ENCODE results near the gene TRMT1. TPM values are rescaled to one million over a fixed set of nuclear protein-coding genes. Genes with fewer than 3 reads are reported as not detected.
A peak's percentile ranks its signal among the peaks of the same experiment; 100 is the strongest.

The TRMT1 gene
- total and polyA plus RNA-seq, 9 donors, result 20.0 to 31.5 (median 26.1) TPM

DNA sequence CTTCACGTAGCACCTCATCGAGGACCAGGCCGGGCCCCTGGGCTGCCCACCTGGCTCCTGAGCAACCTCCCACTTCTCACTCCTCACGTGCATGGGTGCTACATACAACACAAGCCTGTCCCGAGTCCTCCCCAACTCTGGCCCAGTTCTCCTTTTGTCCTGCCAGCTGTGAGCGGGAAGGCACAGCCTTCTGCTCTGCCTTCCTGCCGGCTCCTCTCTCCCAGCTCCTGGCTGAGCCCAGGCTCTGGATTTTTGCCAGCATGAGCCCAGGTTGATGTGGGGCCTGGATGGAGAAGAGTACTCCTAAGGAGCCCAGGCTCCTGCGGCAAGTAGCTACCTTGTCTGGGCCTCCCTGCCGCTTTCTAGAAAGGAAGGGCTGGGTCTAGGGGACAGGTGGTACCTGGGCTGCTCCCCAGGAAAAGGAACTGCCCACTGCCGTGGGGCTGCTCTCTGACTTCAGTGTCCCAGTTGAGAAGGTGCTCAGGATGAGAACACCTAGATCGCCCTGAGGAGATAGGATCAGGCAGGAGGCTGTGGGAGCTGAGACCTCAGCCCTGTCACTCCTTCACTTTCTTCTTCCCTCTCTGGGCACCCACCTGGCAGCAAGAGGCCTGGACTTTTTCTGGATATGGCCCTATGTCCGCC, 37.5 kb downstream of the TRMT1 start:
- WGBS (ENCODE audit: insufficient coverage), result 26% methylated on average over 9 of the region's 12 CpGs
- no peak for DNase-seq
- H3K27ac ChIP-seq (ENCODE audit: low read length), result peak overlapping the region; percentile 71
- H3K9me3 ChIP-seq (replicated peaks; ENCODE audit: control insufficient read depth, low read depth, low read length), result no peaks in the 10 kb centered on the region
- no peak overlapping the region for H3K4me3 ChIP-seq (ENCODE audit: low read length)
- H3K4me1 ChIP-seq (ENCODE audit: control insufficient read depth, insufficient read depth, low read length), result peaks cover 71% of the 10 kb centered on the region
- no peaks in the 10 kb centered on the region for H3K27me3 ChIP-seq (ENCODE audit: control insufficient read depth, insufficient read depth, low read length)
- H3K36me3 ChIP-seq (ENCODE audit: control insufficient read depth, insufficient read depth, low read length), result peaks cover 68% of the 10 kb centered on the region

DNA sequence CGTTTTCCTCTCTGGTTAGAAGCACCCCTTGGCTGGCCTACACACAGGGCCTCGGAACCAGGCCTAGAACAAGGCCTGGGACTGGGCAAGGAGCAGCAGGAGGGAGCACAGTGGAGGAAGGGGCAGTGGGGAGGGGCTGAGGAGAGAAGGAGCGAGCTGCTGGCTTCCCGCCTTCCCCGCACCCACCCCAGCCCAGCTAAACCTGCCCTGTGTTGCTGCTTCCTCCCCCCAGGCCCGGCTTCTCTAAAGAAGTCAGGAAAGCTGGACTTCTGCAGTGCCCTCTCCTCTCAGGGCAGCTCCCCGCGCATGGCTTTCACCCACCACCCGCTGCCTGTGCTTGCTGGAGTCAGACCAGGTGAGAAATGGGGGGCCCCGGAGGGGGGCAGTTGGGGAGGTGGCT, 38.2 kb downstream of the TRMT1 start:
- Histone ChIP-seq H3K4me1 (ENCODE audit: control insufficient read depth, insufficient read depth, low read length) (peaks cover 71% of the 10 kb centered on the region), H3K9me3 (replicated peaks; ENCODE audit: control insufficient read depth, low read depth, low read length) (no peaks in the 10 kb centered on the region), H3K36me3 (ENCODE audit: control insufficient read depth, insufficient read depth, low read length) (peaks cover 68% of the 10 kb centered on the region), H3K27ac (ENCODE audit: low read length) (peak overlapping the region; percentile 71), H3K27me3 (ENCODE audit: control insufficient read depth, insufficient read depth, low read length) (no peaks in the 10 kb centered on the region), H3K4me3 (ENCODE audit: low read length) (no peak overlapping the region)
- no CpG with 5 or more reads among the region's 10 CpGs for WGBS (ENCODE audit: insufficient coverage)
- DNase-seq, result no peak

DNA sequence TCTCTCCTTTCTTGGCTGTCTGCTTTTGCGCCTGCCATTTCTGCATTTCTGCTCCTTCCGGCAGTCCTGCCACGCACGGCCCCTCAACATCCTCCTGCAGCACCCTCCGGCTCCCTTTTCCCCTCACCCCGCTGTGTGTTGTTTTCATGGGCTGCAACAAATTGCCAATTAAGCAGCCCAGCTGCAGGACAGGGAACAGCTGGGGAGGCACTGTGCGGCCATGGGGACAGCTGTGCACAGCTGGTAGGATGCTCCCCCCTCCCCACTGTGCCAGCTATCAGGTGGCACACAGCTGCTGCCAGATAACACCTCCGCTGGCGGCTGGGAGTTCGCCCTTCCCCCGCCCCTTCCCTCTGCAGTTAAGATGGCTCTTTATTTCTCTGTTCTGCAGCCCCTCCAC, 39.3 kb downstream of the TRMT1 start:
- Histone ChIP-seq H3K36me3 (ENCODE audit: control insufficient read depth, insufficient read depth, low read length) (peaks cover 67% of the 10 kb centered on the region), H3K27ac (ENCODE audit: low read length) (peak overlapping the region; percentile 57), H3K9me3 (replicated peaks; ENCODE audit: control insufficient read depth, low read depth, low read length) (no peaks in the 10 kb centered on the region), H3K4me1 (ENCODE audit: control insufficient read depth, insufficient read depth, low read length) (peaks cover 66% of the 10 kb centered on the region), H3K27me3 (ENCODE audit: control insufficient read depth, insufficient read depth, low read length) (no peaks in the 10 kb centered on the region), H3K4me3 (ENCODE audit: low read length) (no peak overlapping the region)
- DNase-seq, result peak; percentile 82
- 22% methylated on average over 10 of the region's 11 CpGs for WGBS (ENCODE audit: insufficient coverage)

DNA sequence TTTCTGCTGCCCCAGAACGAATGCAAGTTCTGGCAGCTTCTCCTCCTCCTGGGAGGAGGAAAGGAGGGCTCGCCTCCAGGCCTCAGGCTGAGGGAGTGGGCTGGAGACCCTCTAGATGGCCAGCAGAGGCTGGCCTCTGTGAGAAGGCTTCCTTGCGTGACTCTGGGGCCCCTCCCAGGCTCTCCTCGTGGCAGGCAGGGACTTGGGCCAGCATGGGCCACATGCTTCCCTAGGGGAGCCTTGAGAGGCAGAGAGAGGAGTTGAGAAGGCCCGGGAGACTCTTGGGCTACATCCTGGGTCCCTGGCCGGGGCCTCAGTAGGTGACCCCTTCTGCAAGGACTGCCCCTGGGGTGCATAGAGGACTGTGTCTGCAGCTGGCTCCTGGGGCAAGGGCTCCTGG, 39.8 kb downstream of the TRMT1 start:
- Histone ChIP-seq H3K27ac (ENCODE audit: low read length) (peak overlapping the region; percentile 57), H3K4me3 (ENCODE audit: low read length) (no peak overlapping the region), H3K27me3 (ENCODE audit: control insufficient read depth, insufficient read depth, low read length) (no peaks in the 10 kb centered on the region), H3K36me3 (ENCODE audit: control insufficient read depth, insufficient read depth, low read length) (peaks cover 63% of the 10 kb centered on the region), H3K4me1 (ENCODE audit: control insufficient read depth, insufficient read depth, low read length) (peaks cover 67% of the 10 kb centered on the region), H3K9me3 (replicated peaks; ENCODE audit: control insufficient read depth, low read depth, low read length) (no peaks in the 10 kb centered on the region)
- 28% methylated on average over 6 of the region's 6 CpGs for WGBS (ENCODE audit: insufficient coverage)
- no peak for DNase-seq

DNA sequence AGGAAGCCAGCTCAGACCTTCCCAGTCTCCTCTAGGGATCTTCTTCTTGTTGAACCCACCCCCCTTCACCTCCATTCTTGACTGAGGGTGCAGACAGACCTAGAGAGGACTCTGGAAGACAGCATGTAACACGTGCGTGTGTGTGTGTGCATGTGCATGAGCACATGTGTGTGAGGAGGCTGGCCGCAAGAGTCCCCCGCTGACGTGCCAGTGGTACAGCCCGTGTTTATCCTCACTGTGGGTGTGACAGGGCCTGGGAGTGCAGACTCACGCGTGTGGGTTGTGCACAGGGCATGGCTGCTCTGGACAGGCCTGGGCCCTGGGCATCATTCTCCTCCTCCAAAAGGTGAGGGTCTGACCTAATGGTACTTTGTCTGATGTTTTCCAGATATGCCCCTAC, 40.2 kb downstream of the TRMT1 start:
- Histone ChIP-seq H3K4me3 (ENCODE audit: low read length) (no peak overlapping the region), H3K4me1 (ENCODE audit: control insufficient read depth, insufficient read depth, low read length) (peaks cover 72% of the 10 kb centered on the region), H3K9me3 (replicated peaks; ENCODE audit: control insufficient read depth, low read depth, low read length) (no peaks in the 10 kb centered on the region), H3K27ac (ENCODE audit: low read length) (peak overlapping the region; percentile 57), H3K36me3 (ENCODE audit: control insufficient read depth, insufficient read depth, low read length) (peaks cover 58% of the 10 kb centered on the region), H3K27me3 (ENCODE audit: control insufficient read depth, insufficient read depth, low read length) (no peaks in the 10 kb centered on the region)
- 53% methylated on average over 3 of the region's 8 CpGs for WGBS (ENCODE audit: insufficient coverage)
- no peak for DNase-seq

DNA sequence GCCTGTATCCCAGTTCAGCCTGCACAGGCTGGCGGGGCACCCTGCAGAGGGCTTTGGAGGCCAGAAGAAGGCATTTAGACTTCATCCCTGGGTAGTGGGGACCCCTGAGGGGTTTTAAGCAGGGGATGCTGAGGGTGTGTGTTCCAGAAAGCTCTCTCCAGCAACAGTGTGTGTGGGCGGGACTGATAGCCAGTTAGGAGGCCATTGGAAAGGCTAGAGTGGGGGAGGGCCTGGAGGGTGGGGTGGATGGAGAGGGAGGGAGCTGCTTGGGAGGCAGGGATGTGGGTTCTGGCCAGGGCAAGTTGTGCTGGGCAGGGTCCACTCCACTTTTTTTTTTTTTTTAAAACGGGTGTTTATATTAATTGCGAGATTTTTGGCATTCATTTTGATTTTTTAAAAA, 42.2 kb downstream of the TRMT1 start:
- H3K27me3 ChIP-seq (ENCODE audit: control insufficient read depth, insufficient read depth, low read length), result no peaks in the 10 kb centered on the region
- DNase-seq, result no peak
- no peaks in the 10 kb centered on the region for H3K9me3 ChIP-seq (replicated peaks; ENCODE audit: control insufficient read depth, low read depth, low read length)
- WGBS (ENCODE audit: insufficient coverage), result 94% methylated on average over 2 of the region's 4 CpGs
- peaks cover 54% of the 10 kb centered on the region for H3K36me3 ChIP-seq (ENCODE audit: control insufficient read depth, insufficient read depth, low read length)
- no peak overlapping the region for H3K27ac ChIP-seq (ENCODE audit: low read length)
- no peak overlapping the region for H3K4me3 ChIP-seq (ENCODE audit: low read length)
- peaks cover 85% of the 10 kb centered on the region for H3K4me1 ChIP-seq (ENCODE audit: control insufficient read depth, insufficient read depth, low read length)

DNA sequence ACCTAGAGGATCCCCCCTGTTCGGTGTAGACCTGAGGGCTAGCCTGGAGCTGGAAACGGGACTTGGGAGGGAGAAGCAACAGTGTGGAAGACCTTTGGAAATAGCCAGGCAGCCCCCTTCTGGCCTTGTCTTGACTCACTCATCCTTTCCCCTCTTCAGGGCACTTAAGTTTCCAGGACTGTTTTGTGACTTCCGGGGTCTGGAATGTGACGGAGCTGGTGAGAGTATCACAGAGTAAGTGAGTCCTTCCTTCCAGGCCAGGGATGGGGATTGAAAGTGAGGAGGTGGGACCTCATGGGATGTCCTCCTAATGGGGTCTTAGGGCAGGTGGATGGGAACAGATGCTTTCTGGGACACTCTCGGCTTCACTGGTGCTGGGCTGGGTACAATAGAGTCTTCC, 43.3 kb downstream of the TRMT1 start:
- Histone ChIP-seq H3K4me1 (ENCODE audit: control insufficient read depth, insufficient read depth, low read length) (peaks cover 85% of the 10 kb centered on the region), H3K27ac (ENCODE audit: low read length) (no peak overlapping the region), H3K36me3 (ENCODE audit: control insufficient read depth, insufficient read depth, low read length) (peaks cover 50% of the 10 kb centered on the region), H3K27me3 (ENCODE audit: control insufficient read depth, insufficient read depth, low read length) (no peaks in the 10 kb centered on the region), H3K9me3 (replicated peaks; ENCODE audit: control insufficient read depth, low read depth, low read length) (no peaks in the 10 kb centered on the region), H3K4me3 (ENCODE audit: low read length) (no peak overlapping the region)
- no peak for DNase-seq
- no CpG with 5 or more reads among the region's 5 CpGs for WGBS (ENCODE audit: insufficient coverage)

DNA sequence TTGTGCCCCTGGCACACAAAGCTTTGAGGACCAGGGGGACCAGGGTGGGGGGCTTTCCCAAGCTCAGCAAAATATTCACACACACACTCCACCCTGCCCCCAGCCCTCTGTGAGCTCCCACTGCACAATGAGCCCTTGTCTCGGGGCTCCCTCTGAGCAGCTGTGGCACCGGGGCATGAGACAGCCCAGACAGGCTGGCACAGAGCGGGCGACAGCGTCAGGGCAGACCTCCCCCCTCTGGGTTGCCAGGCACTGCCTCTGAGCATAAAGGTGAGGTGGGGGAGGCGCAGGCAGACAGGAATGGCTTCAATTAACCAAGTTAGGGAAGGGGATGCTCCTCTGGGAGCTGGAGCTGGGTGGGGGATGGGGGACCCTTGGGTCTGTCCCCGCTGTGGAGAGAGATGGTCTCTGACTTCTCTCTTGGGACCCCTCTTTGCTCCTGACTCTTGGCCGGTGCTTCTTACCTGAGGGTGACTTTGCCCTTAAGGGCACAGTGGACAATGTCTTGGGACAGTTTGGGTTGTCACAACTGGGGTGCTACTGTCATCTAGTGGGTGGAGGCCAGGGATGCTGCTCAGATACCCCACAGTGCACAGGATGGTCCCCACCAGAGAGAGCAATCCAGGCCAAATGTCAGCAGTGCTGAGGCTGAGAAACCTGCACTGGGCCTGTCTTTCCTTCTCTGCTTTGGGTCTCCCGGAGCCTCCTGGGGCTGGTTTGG, 44.2 kb downstream of the TRMT1 start:
- H3K27ac ChIP-seq (ENCODE audit: low read length), result peak overlapping the region; percentile 7

DNA sequence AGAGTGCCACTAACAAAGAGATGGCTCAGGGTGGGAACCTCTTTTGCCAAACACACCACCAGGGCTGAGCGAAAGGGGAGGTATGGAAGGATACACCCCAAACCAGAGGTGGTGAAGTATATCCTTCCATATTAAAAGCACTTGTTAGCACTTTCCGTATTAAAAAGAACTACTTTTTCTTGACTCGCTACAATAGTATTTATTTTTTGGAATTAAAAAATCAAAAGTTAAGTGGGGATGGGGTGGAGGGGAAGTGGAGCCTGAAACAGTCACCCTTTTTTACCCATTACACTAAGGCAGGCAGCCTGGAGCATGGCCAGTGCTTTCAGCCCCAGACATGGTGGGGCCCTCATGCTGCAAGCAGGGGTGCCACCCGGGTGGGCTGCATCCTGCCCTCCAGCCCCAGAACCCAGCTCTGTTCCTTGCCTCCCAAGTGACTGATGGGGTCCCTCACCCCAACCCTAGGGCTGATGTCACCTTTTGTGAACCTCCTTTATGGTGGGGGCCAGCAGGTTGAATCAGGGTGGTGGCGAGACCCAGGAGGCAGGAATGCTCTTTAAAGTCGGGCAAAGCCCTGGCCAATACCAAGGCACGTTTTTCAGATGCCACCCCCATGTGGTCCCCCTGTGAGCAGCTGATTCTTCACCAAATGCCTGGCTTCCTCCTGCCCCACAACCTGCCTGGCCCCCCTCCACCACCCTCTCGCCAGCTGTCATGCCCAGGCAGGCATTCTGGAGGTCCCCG, 44.9 kb downstream of the TRMT1 start:
- Histone ChIP-seq H3K4me3 (ENCODE audit: low read length) (no peak overlapping the region), H3K27me3 (ENCODE audit: control insufficient read depth, insufficient read depth, low read length) (no peaks in the 10 kb centered on the region), H3K36me3 (ENCODE audit: control insufficient read depth, insufficient read depth, low read length) (peaks cover 47% of the 10 kb centered on the region), H3K9me3 (replicated peaks; ENCODE audit: control insufficient read depth, low read depth, low read length) (no peaks in the 10 kb centered on the region), H3K4me1 (ENCODE audit: control insufficient read depth, insufficient read depth, low read length) (peaks cover 85% of the 10 kb centered on the region), H3K27ac (ENCODE audit: low read length) (peak overlapping the region; percentile 65)
- WGBS (ENCODE audit: insufficient coverage), result 55% methylated on average over 5 of the region's 9 CpGs
- no peak for DNase-seq

More for the DNA sequence above, 44.2 kb downstream of the TRMT1 start:
- Histone ChIP-seq H3K4me3 (ENCODE audit: low read length) (no peak overlapping the region), H3K9me3 (replicated peaks; ENCODE audit: control insufficient read depth, low read depth, low read length) (no peaks in the 10 kb centered on the region), H3K4me1 (ENCODE audit: control insufficient read depth, insufficient read depth, low read length) (peaks cover 85% of the 10 kb centered on the region), H3K36me3 (ENCODE audit: control insufficient read depth, insufficient read depth, low read length) (peaks cover 44% of the 10 kb centered on the region), H3K27me3 (ENCODE audit: control insufficient read depth, insufficient read depth, low read length) (no peaks in the 10 kb centered on the region)
- DNase-seq, result no peak
- WGBS (ENCODE audit: insufficient coverage), result 64% methylated on average over 8 of the region's 9 CpGs

DNA sequence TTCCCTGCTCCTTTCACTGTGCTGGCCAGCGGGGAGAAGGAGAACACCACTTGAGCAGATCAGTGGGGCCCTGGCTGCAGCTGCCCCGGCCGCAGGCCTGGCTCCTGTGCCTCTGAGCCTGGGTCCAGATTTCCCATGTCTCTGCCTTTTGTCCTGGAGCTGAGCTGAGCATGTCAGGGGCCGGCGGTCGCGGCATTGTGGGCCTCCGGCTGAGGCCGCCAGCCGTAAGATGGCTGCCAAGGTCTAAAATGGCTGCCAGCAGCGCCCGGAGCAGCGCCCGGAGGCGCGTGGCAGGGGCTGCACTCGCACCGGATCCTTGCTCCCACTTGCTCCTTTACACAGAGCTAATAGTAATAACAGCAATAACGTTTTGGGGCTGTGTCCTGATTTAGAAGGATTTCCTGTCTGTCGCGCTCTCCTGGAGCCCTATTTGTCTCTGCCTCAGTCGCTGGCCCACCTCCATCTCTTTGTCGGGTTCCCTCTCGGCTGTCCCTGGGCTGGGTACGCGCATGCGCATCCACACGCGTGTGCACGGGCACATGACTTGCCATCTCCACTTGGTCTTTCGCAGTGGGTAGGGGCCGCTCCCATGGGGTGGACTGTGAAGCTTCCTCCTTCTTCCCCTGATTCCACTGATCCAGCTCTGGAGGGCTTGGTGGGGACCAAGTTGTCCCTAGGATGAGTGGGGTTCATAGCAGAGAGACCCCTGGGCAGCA, 46.0 kb downstream of the TRMT1 start:
- H3K4me3 ChIP-seq (ENCODE audit: low read length), result no peak overlapping the region
- peaks cover 85% of the 10 kb centered on the region for H3K4me1 ChIP-seq (ENCODE audit: control insufficient read depth, insufficient read depth, low read length)
- 70% methylated on average over 17 of the region's 32 CpGs for WGBS (ENCODE audit: insufficient coverage)

More for the DNA sequence above, 46.0 kb downstream of the TRMT1 start:
- H3K36me3 ChIP-seq (ENCODE audit: control insufficient read depth, insufficient read depth, low read length), result peaks cover 43% of the 10 kb centered on the region
- no peaks in the 10 kb centered on the region for H3K27me3 ChIP-seq (ENCODE audit: control insufficient read depth, insufficient read depth, low read length)
- peak overlapping the region; percentile 65 for H3K27ac ChIP-seq (ENCODE audit: low read length)
- H3K9me3 ChIP-seq (replicated peaks; ENCODE audit: control insufficient read depth, low read depth, low read length), result no peaks in the 10 kb centered on the region
- no peak for DNase-seq
